GM12875 (cell line): Measurements from ENCODE around the gene ZNF507.

Experiments
- H3K4me3 ChIP-seq: one replicate; pipeline ENCODE4 v1.5.1; 2011; ENCODE audit warnings: low read depth, low read length, control low read depth
- CTCF ChIP-seq: IDR thresholded peaks from 2 replicates; pipeline ENCODE4 v1.5.1; 2011; ENCODE audit warnings: low read depth, mild to moderate bottlenecking, control low read depth, inconsistent platforms, low read length, moderate library complexity, borderline replicate concordance; ENCODE audit not compliant: insufficient read depth

ZNF507 gene

GRCh38 chr19:32309711-32310390, 35.6 kb upstream of the ZNF507 start:
- no peak overlapping the region for H3K4me3 ChIP-seq
- TF ChIP-seq CTCF: no peak

GRCh38 chr19:32311371-32311770, 34.0 kb upstream of the ZNF507 start:
- no peak overlapping the region for H3K4me3 ChIP-seq
- TF ChIP-seq CTCF: no peak

- TF ChIP-seq CTCF: no peak
- no peak overlapping the region for H3K4me3 ChIP-seq
Observed at GRCh38 chr19:32313569-32314265, 31.7 kb upstream of the ZNF507 start.

- H3K4me3 ChIP-seq: no peak overlapping the region
- TF ChIP-seq CTCF: no peak
Observed at GRCh38 chr19:32316034-32316433, 29.4 kb upstream of the ZNF507 start.

- no peak for TF ChIP-seq CTCF
Observed at GRCh38 chr19:32317086-32317485, 28.3 kb upstream of the ZNF507 start.

GRCh38 chr19:32318884-32319520, 26.4 kb upstream of the ZNF507 start:
- H3K4me3 ChIP-seq: no peak overlapping the region
- no peak for TF ChIP-seq CTCF

More at GRCh38 chr19:32317086-32317485, 28.3 kb upstream of the ZNF507 start:
- H3K4me3 ChIP-seq: no peak overlapping the region
